Thoracic aorta (tissue), 2 donors: ENCODE measurements around the gene RANBP17. TPM values are rescaled to one million over a fixed set of nuclear protein-coding genes. Genes with fewer than 3 reads are reported as not detected.
A peak's percentile ranks its signal among the peaks of the same experiment; 100 is the strongest.

Experiments
- ATAC-seq: fragments of 150-250 bp; one replicate; pipeline ENCODE4 v1.8.0; 2017; ENCODE audit warnings: low read depth; ENCODE audit not compliant: insufficient number of reproducible peaks, low FRiP score
- DNase-seq: peaks from one replicate; pipeline ENCODE4 v3.0.0-alpha.2; 2020; ENCODE audit warnings: low spot score
- H3K27ac ChIP-seq, 2 donors: fragments of 200-600 bp; sonication (generic); 1 replicate in 1 of 2; 2 replicates in 1 of 2; pipeline ENCODE4 v1.5.1; 2016; ENCODE audit warnings: mild to moderate bottlenecking in 2 of 2, moderate library complexity in 2 of 2
- H3K27me3 ChIP-seq: fragments of 200-600 bp; sonication (generic); replicated peaks from 2 replicates; pipeline ENCODE4 v1.6.0; 2016; ENCODE audit warnings: mild to moderate bottlenecking; ENCODE audit not compliant: insufficient read depth
- H3K36me3 ChIP-seq: fragments of 200-600 bp; sonication (generic); one replicate; pipeline ENCODE4 v1.5.1; 2016
- H3K4me1 ChIP-seq, 2 donors: fragments of 200-600 bp; sonication (generic); 1 replicate in 1 of 2; 2 replicates in 1 of 2; pipeline versions ENCODE4 v1.5.1 to v1.6.0; 2016; ENCODE audit warnings: low read depth in 2 of 2, mild to moderate bottlenecking in 1 of 2; ENCODE audit not compliant: control insufficient read depth in 1 of 2
- H3K4me3 ChIP-seq: fragments of 200-600 bp; sonication (generic); 2 replicates; pipeline ENCODE4 v1.5.1; 2016; ENCODE audit warnings: mild to moderate bottlenecking
- H3K9me3 ChIP-seq: fragments of 200-600 bp; sonication (generic); 2 replicates; pipeline ENCODE4 v1.5.1; 2016
- total RNA-seq, 2 donors: library from RNA; depleted of rRNA; stranded (reverse); fragments of >200 nt; gene quantifications; one replicate each; pipeline versions ENCODE4 v1.1.0 to v1.2.3, GENCODE V29; 2016
- TF ChIP-seq, protein P1 (sequence below): fragments of 200-600 bp; sonication (generic); IDR thresholded peaks from one replicate; pipeline ENCODE4 v1.5.1; 2019; ENCODE audit warnings: antibody characterized with exemption

Gene RANBP17
- total RNA-seq, 2 donors from 2014 or later, result 8.4 to 31.1 TPM

DNA sequence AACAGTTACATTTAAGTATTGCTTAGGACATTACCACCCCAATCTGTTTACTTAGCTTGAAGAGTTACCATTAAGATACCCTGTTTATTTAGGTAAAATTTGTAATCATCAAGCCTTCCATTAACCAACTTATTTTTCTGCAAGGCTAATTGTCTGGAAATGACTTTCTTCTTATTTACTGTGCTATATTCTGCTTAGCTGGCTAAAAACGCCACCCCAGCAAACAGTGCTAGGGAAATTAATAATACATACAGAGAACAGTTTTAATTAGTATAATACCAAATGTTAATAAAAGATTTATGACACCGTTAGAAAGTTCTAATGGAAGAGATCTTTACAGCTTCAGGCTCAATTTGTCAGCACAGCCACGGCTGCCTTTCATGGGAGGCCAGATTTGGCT, 461.2 kb downstream of the RANBP17 start:
- Histone ChIP-seq H3K27me3 (peaks cover 12% of the 10 kb centered on the region), H3K27ac (no peak overlapping the region), H3K4me1 (no peaks in the 10 kb centered on the region), H3K4me3 (no peak overlapping the region), H3K9me3 (no peaks in the 10 kb centered on the region), H3K36me3 (no peaks in the 10 kb centered on the region)
- ATAC-seq, result no peak
- TF ChIP-seq, protein P1, sequence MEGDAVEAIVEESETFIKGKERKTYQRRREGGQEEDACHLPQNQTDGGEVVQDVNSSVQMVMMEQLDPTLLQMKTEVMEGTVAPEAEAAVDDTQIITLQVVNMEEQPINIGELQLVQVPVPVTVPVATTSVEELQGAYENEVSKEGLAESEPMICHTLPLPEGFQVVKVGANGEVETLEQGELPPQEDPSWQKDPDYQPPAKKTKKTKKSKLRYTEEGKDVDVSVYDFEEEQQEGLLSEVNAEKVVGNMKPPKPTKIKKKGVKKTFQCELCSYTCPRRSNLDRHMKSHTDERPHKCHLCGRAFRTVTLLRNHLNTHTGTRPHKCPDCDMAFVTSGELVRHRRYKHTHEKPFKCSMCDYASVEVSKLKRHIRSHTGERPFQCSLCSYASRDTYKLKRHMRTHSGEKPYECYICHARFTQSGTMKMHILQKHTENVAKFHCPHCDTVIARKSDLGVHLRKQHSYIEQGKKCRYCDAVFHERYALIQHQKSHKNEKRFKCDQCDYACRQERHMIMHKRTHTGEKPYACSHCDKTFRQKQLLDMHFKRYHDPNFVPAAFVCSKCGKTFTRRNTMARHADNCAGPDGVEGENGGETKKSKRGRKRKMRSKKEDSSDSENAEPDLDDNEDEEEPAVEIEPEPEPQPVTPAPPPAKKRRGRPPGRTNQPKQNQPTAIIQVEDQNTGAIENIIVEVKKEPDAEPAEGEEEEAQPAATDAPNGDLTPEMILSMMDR, result no peak
- DNase-seq, result no peak

DNA sequence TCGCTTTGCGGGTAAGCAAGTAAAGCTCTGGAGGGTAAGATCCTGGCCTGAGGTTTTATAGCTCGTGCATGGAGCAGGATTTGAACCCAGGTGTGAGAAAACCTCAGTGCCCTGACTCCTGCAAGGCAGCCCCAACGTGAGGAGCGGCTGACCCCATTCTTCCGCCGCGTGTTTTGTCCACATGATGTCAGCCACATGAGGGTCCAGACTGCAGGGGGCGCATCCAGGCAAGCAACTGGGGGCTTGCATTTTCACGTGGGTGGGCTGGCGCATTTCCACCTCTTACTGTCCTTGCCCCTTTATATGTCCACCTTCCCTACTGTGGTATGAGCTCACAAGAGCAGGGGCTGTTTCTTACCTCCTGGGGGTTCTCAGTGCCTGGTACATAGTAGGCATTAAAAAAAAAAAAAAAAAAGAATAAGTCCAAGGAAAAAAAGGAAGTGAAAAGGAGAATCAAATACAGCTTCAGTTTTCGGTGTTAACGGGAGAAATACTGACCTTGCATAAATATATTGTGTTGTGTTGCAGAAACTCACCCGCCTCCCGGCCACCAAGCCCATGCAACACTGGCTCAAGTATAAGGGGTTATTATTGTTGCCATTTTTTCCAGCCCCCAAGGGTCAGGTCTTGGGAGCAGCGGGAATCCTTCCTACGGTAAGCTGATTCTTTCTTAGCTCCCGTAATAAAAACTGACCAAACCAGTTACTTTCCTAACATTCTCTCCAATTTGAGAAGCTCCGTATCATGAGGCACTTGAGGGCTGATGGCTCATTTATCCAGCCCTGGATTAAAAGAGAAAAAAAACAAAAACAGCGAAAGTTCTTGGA, 462.2 kb downstream of the RANBP17 start:
- Histone ChIP-seq H3K9me3 (no peaks in the 10 kb centered on the region), H3K27me3 (peaks cover 3% of the 10 kb centered on the region), H3K4me1 (no peaks in the 10 kb centered on the region), H3K27ac (no peak overlapping the region), H3K4me3 (no peak overlapping the region), H3K36me3 (no peaks in the 10 kb centered on the region)
- TF ChIP-seq, protein P1, result no peak
- DNase-seq (no peak), ATAC-seq (no peak)

DNA sequence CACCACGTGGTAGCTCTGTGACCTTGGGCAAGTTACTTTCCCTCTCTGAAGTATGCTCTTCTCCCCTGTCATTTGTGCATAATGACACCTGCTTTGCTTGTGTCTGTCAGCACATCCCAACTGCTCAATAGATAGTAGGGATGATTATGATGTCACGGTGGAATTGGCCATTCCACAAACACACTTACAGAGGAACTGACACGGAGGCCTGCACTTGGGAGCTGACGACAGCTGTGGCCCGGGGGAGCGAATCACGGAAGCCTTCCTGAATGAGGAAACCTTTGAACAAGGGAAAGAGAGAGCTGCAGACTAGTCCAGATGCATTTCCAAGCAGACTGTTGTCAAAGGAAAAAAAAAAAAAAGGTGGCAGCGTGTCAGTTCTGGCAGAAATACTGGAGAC, 468.2 kb downstream of the RANBP17 start:
- DNase-seq (no peak), ATAC-seq (no peak)
- Histone ChIP-seq H3K4me3 (no peak overlapping the region), H3K27ac (no peak overlapping the region), H3K9me3 (no peaks in the 10 kb centered on the region), H3K27me3 (no peaks in the 10 kb centered on the region), H3K36me3 (no peaks in the 10 kb centered on the region), H3K4me1 (no peaks in the 10 kb centered on the region)
- TF ChIP-seq, protein P1, result no peak

DNA sequence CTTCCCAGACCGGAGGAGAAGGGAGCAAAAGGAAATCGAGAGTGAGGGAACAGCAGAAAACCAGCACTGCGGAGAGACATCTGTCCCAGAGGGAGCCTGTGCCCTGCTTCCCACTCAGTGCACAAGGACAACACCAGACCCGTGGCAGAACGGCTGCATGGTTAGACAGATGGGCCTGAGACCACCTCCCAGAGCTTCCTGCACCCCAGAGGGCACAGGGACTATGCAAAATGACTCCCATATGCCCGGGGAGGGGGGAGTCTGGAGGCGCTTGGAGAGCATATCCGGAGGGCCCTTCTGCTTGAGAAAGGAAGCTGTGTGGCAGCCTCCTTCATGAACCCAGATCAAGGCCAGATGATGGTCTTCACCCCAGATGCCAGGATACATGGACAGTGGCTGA, 473.8 kb downstream of the RANBP17 start:
- DNase-seq (no peak), ATAC-seq (no peak)
- no peak overlapping the region for H3K27ac ChIP-seq
- no peak overlapping the region for H3K4me3 ChIP-seq
- H3K4me1 ChIP-seq, result no peaks in the 10 kb centered on the region
- TF ChIP-seq, protein P1, result no peak
- no peaks in the 10 kb centered on the region for H3K9me3 ChIP-seq
- no peaks in the 10 kb centered on the region for H3K36me3 ChIP-seq
- no peaks in the 10 kb centered on the region for H3K27me3 ChIP-seq

DNA sequence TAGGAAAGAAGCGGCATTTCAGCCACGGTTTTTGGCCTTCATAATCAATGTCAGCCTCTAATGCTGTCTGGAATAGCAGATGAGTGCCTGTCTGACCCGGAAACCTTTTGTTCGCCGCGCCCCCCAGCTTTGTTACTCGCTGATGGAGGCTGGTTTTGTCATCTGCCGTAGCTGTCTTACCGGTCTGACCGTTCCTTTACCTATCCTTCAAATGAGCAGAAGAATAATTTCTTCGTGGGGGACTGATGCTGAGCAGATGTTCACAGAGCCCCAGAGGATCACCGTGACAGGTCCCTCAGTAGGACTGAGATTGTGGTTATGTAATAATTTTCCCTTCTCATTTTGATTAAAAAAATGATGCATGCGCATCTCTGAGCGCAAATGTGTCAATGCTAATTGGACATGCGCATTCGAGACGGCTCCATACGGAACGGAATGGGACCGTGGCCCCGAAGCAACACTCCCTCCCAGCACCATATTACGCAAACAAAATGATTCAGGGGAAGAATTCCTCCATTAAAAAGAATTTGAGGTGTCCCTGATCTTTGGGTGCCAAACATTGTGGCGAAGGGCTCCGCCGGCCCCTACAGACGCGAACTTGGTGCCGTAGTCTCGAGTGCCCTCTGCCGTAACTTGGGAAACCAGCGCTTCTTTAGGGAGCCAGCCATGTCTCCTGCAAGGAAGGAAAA, 474.8 kb downstream of the RANBP17 start:
- ATAC-seq, result no peak
- peak overlapping the region; percentile 62 for H3K4me3 ChIP-seq
- H3K27me3 ChIP-seq, result no peaks in the 10 kb centered on the region
- H3K27ac ChIP-seq, result no peak overlapping the region
- H3K4me1 ChIP-seq, result no peaks in the 10 kb centered on the region
- DNase-seq, result no peak
- no peaks in the 10 kb centered on the region for H3K36me3 ChIP-seq
- TF ChIP-seq, protein P1, result peak; percentile 36
- no peaks in the 10 kb centered on the region for H3K9me3 ChIP-seq
